DMS114 treated with DMSO at 0.1 percent for 48 hours (cell line): ENCODE measurements around the gene FLII.

ENCODE experiments used
- DNase-seq: peaks from one replicate; lab custom pipeline; 2025; ENCODE audit not compliant: unreplicated experiment; lab: John Stamatoyannopoulos, UW

The FLII gene

DNA sequence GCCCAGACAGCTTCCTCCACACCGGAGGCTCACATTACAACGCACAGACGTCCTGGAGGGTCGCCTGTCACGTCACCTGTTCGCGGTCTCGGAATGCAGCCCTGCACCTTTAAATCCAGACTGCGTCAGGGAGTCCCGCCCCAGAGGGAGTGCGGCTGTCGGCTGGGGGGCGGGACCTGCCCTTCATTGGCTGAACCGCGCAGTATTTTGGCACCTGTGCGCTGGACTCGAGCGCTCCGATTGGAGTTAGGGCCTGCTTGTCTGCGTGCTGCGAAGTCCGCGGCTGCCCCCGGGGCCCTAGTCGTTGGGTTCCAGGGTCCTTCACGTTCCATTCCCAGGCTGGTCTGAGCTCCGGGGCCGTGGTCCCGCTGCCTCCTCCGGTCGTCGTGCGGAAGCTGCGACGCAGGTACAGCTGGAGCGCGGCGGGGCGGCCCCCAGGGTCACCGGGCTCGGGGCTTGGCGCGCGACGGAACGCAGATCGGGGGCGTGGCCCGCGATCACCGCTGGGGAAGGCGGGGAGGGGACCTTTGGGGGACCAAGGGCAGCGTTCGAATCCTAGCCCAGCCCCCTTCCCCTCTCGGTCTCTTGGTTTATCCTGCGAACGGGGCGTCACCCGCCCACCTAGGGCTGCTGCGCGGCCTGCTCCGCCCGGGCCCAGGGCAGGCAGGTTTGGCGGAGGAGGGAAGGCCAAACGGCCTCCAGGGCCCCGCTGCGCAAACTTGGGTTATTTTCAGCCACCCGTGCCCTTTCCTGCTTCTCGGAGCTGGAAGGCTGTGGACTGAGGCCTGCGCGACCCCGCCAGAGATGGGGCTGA, 2.0 kb upstream of the FLII start, which contains the start of gene MIEF2:
Gene MIEF2, plus strand, starts transcription at position 331 of the 814 bp plus-strand sequence. CDS start 2,059 bp downstream, outside the sequence.
- peak; percentile 61 for DNase-seq

DNA sequence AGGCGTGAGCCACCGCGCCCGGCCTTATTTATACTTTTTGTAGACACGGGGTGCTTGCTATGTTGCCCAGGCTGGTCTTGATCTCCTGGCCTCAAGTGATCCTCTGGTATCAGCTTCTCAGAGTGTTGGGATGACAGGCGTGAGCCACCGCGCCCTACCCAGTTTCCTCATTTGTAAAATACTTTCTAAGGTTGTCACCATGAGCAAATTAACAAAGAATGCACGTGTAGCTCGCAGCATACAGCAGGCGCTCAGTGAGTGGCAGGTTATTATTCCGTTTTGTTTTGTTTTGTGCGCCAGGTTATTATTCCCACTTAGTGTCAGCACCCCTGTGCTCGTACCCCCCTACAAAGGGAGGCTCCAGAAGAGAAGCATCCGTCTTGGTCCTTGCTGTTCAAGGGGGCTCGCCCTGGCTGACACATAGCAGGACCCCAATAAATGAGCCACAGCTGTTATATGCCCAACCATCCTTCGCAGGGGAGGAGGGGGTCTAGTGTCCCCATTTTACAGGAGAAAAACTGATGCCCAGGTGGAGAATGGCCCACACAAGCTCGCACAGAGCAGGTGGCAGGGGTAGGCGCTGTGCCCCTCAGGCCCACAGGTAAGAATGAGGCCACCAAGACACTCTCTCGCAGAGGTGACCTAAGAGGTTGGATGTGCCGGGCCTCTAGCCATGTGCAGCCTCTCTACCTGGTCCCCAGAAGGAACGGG, 1.2 kb upstream of the FLII start:
- no peak for DNase-seq

DNA sequence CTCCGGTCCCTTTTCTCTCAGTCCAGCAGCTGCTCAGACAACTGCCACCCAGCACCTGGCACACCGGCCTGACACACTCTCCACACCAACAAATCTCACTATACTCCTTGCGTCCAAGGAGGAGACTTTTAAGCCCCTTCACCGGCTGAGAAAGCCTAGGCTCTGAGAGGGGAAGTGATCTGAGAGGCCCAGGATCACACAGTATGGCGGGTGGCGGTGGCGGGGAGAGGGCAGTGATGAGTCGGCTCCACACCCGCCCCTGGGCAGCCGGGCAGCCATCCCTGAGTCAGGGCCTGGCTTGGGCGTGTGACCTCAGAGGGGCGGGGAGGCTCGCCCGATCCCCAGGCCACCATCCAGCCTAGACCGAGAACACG, 569 bp downstream of the FLII start:
- no peak for DNase-seq

DNA sequence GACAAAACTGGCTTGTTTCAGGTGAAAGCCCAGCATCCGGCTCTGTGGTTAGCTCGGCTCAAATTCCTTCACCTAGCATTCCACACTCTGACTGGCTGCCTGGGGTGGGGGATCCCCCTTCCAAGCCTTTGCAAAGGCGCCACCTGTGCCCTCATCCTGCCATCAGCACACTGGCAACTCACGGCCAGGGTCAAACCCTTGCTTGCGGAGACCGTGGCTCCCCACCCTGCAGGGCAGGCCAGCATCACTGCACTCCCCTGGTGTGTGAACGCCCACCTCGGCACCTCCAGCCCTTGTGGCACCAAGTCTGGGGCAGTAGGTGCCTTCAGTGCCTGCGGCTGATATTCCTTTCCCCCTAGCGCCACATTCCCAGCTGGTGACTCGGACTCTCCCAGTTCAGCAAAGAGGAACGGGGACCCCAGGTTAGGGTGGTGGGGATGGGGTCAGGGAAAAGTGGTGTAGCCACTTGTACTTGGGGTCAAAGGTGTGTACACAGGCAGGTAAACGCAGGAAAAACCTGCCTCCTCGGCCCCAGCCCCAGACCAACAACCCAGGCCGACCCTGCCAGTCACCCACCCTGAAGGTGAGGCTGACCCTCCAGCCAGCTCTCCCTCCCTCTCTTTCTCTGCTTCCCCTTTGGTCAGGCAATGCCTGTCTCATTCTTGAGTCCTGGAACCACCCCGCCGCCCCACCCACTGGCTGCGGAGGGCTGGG, 1.1 kb downstream of the FLII start:
- DNase-seq, result no peak

DNA sequence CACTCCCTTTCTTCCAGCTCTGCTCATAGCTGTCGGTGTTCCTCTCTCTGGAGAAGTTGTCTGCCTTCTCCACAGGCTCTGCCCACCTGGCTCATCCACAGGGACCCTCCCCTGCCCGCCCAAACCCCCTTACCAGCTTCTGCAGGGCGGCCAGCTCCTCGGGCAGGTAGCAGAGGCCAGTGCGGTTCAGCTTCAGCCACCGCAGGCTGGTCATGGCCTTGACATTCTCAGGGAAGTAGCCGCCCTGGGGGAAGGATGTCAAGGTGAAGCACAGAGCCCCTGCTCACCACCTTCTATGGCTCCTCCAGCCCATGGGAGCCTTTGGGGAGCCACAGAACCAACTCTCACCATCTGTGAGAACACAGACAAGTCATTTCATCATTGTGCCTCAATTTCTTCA, 1.8 kb downstream of the FLII start:
- DNase-seq, result no peak

DNA sequence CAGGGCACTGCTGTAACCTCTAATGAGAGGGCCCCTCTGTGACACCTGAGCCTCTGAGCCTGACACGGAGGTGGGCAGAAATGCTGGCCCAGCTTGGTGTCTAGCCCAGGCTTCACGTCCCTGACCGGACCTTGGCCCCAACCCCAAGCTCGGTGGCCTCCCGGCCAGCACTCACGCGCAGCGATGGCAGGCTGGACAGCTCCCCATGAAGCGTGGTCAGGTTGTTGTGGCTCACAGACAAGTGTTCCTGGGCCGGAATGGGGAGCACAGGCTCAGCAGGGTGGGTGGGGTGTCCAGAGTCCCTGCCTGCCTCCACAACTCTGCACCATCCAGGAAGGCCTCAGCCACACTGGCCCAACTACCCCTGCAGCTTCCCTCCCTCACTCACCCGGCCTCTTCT, 2.2 kb downstream of the FLII start:
- DNase-seq, result no peak

DNA sequence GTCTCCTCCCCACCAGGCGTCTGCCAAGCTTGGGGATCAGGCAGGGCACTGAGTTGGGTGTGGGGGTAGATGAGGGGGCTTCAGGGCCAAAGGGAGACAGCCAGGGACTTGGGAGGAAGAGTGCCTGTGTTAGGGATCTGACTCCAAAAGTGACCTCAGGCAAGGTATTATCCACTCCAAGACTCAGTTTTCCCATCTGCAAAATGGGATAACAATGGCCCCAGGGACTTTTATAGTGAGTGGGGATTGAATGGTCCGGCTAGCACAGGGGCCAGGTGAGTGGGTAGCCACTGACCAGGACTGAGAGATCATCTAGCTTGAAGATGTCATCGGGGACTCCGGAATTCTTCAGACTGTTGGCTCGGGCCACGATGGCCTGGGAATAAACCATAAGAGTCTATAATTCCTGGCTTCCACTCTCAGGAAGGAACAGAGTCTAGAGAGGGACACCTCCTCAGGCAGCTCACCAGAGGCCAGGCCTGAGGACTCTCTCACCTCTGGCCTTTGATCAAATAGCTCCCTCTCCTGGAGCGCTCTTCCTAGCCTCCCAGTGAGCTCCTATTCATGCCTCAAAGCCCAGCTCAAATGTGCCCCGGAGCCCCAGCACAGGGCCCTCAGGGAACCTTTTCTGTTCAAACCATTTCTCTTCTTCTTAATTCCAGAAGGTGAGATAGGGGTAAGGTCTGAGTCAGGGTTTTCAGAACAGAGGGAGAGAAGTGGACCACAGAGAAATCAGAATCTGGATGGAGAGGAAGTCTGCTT, 3.5 kb downstream of the FLII start:
- DNase-seq, result no peak

DNA sequence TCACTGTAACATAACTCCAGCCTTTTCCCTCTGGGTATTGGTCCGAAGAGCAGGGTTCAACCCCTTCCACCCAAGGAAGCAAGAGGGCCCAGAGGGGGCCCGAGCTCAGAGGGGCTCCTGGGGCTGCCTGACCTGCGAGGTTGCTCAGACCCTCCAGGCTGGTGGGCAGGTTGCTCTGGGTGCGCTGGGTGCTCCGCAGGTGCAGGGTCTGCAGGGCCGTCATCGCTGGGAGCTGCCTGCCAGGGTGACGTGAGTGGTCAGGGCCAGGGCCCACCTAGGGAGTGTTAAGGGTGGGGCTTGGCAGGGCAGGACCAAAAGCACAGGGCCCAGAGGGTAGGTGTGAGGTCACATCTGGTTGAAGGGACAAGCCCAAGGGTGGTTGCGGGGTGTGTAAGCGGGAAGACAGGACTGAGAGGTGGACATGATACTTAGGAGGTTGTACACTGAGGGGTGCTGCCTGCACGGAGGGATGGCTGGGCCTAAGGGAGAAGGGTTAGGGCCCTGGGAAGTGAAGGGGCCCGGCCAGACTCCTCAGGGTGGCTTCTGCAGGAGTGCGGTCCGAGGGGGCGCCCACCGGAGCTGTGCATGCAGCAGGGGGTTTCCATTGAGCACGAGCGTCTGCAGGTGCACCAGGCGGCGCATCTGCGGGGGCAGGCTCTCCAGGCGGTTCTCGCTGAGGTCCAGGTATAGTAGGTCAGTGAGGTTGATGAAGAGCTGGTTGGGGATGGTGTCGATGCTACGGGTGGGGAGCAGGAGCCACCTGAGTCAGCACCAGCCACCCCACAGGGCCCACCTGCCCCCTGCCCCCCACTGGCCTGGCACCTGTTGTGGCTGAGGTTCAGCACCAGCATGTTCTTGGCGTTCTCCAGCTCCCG, 4.4 kb downstream of the FLII start:
- DNase-seq, result no peak

DNA sequence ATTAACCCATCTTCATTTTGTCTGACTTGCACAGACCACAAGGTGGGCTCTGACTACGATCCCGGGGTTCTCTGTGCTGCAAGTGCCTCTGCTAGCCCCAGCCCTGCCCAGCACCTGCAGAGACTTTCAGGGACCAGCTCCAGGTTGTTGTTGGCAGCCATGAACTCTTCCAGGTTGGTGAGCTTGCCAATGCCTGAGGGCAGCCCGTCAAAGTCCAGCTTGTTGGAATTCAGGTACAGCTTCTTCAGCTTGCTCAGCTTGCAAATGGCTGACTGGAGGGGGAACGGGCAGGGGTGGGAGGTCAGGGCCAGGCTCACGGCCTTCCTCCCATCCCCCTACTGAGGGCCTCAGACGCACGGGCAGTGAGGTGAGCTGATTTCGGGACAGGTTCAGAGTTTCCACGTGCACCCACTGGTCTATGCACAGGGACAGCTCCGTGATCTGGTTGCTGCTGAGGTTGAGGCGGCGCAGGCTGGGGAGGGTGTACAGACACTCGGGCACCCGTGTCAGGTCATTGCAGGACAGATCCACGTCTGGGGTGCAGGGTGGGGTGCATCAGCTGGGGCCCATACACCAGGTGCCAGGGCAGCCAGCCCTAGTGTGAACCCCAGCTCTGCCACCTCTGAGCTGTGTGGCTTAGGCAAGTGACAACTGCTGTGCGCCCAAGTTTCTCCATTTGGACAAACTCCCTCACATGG, 5.2 kb downstream of the FLII start:
- no peak for DNase-seq

DNA sequence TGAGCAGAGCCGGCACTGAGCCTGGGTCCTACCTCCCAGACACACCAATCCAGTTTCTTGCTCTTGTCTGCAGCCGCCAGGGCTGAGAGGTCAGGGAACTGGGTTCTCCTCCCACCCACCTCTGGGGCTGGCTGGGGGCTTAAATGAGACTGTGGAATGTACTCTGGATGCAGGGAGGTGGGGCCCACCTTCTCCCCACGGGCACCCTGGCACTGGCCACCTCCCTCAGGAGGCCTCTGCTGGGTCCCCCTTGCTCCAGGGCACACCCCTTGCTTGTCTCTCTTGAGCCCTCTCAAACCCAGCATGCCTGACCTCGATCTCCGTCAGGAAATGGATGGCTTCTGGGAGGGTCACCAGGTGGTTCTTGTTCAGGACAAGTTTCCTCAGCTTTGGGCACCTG, 6.4 kb downstream of the FLII start:
- DNase-seq, result no peak

DNA sequence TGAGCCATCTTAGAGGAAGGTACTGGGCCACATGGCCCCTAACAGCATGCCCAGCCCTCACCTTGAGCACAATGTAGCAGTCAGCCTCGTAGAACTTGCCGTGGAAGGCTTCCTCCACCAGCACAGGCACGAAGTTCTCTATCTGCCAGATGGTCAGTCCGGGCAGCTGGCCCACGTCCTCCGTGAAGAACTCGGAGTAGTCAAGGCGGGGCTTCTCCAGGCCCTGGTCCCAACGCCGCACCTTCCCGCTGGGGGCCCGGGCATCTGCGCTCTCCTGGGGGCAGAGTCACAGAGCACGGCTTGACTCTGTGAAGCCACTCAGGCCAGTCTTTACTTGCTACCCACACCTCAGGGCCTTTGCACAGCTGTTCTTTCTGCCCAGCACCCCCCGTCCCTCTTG, 7.3 kb downstream of the FLII start:
- DNase-seq, result no peak

DNA sequence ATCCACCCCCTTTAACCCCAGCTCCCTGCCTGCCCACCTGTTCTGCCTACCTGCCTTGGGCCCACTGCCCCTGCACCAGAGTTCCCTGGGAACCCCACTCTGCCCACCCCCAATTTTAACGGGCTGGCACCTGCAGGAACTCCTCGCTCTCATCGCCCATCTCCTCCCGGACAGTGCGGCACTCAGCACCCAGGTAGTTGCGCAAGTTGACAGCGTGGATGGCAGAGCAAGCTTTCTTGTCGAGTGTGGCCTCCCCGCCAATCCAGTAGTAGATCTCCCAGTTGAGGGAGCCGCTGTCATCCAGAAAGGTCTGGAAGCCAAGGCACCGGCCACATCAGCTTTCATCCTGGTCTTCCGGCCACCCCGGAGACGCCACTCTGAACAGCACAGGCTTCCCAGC, 7.8 kb downstream of the FLII start:
- no peak for DNase-seq

DNA sequence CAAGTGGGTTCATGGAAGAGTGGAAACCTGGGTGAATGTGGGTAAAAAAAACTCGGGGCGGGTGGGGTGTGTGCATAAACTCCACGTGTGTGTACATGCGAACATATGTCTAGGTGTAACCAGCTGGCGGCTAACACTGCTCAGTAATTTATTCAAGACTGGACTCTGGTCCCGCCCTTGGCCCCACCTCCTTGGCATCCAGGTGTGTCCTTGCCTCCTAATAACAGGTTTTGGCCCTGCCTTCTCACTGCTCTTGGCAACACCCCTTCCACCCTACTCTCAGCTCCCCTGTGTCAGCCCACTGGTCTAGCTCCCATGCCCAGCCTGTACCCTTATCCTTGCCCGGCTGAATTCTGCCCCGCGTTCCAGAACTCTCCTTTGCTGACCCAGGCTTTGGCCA, 8.3 kb downstream of the FLII start:
- no peak for DNase-seq

DNA sequence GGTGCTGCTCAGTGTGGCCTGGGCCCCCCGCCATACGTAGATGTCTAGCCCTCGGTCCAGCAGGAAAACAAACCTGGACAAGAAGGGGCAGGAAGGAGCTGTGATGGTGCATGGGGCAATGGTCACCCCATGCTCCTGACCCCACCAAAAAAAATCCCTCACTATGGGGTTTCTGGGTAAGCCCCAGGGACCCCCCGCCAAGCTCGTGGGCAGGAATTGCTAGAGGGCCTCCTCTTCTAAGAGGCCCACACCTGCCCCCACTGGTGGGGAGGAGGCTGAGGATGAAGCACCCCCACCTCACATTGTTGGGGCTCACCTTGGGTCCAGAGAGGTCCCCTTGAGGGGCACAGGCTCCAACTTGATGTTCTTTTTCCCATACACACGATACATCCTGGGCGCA, 9.7 kb downstream of the FLII start:
- DNase-seq, result no peak

DNA sequence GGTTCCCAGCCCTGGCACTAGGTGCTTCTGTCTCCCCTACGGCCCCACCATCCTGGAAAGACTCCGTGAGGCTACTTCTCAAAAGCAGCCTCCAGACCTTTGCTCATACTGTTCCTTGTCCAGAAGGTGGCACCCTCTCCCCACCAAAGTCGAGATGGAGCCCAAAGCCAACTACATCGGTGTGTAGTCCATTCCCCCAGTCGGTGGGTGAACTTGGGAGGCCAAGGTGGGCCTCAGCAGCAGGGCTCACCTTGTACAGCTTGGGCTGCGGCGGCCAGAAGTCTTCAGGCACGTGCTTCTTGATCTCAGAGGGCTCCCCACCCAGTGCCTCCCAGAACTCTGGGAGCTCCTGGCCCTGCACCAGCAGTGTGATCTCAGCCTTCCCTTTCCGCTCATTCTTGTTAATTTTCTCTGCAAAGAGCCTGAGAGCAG, 10.2 kb downstream of the FLII start:
- peak; percentile 25 for DNase-seq

DNA sequence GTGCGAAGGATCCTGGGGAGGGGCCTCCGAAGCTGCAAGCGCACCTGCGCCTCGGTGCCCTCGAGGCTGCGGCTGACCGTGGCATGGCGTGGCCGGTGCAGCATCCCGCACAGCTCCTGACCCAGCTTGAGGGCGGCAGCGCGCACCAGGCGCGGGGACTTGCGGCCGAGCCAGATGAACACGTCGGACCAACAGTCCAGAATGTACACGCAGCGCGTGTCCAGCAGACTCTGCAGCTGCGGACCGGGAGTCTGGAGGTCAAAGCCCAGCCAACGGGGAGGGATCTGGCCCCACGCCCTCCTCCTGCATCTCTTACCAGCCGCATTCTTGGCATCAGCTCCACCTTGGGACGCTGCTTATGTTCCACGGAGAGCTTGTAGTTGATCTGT, 10.9 kb downstream of the FLII start:
- DNase-seq, result no peak

DNA sequence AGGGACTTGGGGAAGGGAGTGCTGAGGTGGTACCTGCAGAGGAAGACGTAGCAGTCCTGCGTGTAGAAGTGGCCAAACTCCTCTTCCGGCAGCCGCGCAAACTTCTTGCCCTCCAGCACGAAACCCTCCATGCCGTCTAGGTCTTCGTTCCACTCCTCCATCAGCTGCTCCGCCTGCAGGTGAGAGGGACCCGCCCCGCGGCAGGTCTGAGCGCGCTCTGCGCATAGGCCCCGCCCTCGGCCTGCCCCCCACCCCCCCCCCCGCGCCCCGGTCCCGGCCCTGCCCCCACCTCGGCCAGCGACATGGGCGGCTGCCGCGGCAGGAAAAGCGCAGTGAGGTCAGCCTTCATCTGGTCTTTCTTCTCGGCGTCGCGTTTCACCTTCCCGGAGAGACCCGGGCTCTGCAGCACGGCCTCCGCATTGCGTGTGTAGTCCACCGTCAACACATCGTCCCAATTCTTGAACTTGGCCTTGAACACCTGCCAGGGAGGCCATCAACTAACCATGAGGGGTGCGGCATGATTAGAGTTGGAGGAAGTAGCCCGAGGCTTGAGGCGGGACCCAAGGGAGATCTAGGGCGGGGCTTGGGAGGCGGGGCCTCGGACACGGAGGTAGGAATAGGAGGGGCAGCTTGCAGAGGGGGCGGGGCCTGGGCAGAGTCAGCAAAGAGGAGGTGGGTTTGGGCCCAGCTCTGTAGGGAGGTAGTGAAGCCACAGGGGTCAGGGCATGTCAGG, 11.5 kb downstream of the FLII start:
- no peak for DNase-seq

DNA sequence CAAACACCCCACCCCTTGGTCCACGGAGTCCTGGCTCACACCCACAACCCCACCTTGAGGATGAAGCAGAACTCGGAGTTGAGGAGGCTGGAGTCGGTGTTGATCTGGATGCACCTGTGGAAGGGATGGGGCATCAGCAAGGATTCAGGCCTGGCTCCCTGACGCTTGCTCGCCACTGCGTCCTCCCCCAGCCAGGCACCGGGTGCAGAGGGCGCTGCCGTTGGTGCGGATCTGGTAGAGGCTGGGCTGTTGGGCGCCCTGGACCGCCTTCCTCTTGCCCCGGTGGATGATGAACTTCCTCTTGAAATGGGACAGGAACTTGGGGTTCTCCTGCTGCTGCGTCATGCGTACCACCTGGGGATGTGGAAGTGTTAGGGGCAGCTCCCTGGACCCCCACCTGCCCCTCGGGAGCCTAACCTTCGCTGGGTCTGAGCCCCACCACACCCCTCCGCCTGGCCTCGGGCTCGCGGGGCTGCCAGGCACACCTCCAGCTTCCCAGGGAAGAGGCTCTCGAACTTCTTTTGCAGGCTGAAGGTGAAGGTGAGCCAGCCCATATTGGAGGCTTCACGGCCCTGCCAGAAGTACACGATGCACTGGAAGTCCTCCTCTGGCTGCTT, 12.3 kb downstream of the FLII start:
- DNase-seq, result no peak
